Measurements from ENCODE around the gene ZNF773.

ZNF773 gene

DNA sequence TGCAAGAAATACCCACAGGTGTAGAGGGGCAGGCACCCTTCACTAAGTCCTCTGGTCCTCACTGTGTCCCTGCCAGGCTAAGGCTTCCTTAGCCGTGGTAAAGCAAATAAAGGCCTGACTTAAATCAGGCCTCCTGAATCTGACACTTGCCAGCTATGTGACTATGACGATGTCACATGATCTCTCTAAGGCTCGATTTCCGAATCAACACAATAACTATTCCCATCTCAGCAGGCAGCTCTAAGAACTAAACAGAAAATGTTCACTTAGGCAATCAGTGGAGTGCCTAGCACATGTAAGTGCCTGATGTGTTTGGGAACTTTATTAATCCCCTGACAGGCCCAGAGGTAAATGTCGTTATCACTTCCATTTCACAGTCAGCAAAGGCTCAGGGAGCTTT, 57.9 kb downstream of the ZNF773 start:
- H3K27me3 ChIP-seq (ENCODE audit: control insufficient read depth in 1 of 2, insufficient read depth in 2 of 2, low read length in 2 of 2) = no peaks in the 10 kb centered on the region
- no peak overlapping the region for H3K9ac ChIP-seq (ENCODE audit: low read depth in 1 of 2, low read length in 2 of 2)
- H3K27ac ChIP-seq (ENCODE audit: low read depth, low read length) = no peak overlapping the region
- peaks cover 26 to 41% of the 10 kb centered on the region in 2 donors for H3K36me3 ChIP-seq (ENCODE audit: control insufficient read depth in 1 of 2, insufficient read depth in 2 of 2, low read length in 2 of 2)
- peak overlapping the region in 1 of 2 donors; percentile 99 for H3K4me3 ChIP-seq (ENCODE audit: low read depth in 1 of 2, low read length in 2 of 2)
- H3K4me1 ChIP-seq (ENCODE audit: control insufficient read depth in 1 of 2, insufficient read depth in 2 of 2, low read length in 2 of 2) = peaks cover 8 to 17% of the 10 kb centered on the region in 2 donors
- H3K9me3 ChIP-seq (ENCODE audit: control insufficient read depth in 1 of 2, low read length in 2 of 2) = peaks cover 39% of the 10 kb centered on the region in 2 donors

Measured in duodenal mucosa (tissue), 2 donors.